Hematopoietic multipotent progenitor cell (in vitro differentiated cells): ENCODE data around the gene MPP4. TPM values are rescaled to one million over a fixed set of nuclear protein-coding genes. Genes with fewer than 3 reads are reported as not detected.

Source experiments
- DNase-seq, 3 donors: peaks; one replicate each; pipeline ENCODE4 v3.0.0-alpha.2; 2011 to 2015; ENCODE audit warnings: low read depth in 2 of 3, low spot score in 2 of 3
- small RNA-seq: library from RNA; depleted of rRNA; stranded (forward); fragments of <200 nt; gene quantifications from one replicate; pipeline ENCODE3, GENCODE V24; 2012
- total RNA-seq: library from RNA; depleted of rRNA; stranded (reverse); fragments of >200 nt; gene quantifications from one replicate; pipeline ENCODE4 v1.2.3, GENCODE V29; 2012

The MPP4 gene
- total RNA-seq, 1 donor, result under 0.01 TPM

DNA sequence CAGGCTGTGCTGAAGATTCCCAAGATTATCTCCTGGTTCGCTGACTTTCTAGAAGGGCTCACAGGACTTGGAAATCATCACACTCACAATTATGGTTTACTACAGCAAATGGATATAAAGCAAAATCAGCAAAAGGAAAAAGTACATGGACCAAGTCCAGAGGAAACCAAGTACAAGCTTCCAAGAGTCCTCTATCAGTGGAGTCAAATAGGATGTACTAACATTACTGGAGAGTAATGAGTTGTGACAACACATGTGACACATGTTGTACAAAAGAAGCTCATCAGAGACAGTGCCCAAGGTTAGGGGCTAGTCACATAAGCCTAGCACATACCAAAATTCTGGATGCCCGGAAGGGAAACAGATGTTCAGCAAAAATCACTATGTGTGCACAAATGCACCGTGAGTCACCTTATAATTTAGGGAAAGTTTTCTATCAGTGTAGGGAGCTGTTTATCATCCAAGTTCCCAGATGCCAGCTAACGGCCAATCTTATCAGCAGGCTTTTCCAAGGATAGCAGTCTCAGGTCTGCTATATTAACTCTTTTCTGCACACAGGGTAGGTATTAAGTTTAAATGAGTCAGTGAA lies 64.7 kb downstream of the MPP4 start:
- no peak for DNase-seq

- DNase-seq, result no peak
Measured at GRCh38 chr2:201631041-201631440, 67.4 kb downstream of the MPP4 start.

GRCh38 chr2:201630577-201630976 lies 67.9 kb downstream of the MPP4 start:
- no peak for DNase-seq

DNA sequence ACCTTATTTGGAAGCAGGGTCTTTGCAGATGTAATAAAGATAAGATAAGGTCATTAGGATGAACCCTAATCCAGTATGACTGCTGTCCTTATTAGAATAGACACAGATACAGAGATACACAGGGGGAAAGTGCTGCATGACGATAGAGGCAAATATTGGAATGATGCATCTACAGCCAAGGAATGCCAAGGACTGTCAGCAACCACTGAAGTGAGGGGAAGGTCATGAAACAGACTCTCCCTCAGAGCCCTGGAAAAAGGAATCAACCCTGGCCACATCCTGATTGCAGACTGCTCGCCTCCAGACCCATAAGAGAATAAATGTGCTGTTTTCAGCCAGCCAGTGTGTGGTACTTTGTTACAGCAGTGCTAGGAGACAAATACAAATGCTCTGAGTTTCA lies 69.9 kb downstream of the MPP4 start:
- no peak for DNase-seq

GRCh38 chr2:201622306-201622970 lies 76.0 kb downstream of the MPP4 start:
- DNase-seq, result no peak

GRCh38 chr2:201621293-201621999 lies 77.0 kb downstream of the MPP4 start:
- DNase-seq, result no peak

DNA sequence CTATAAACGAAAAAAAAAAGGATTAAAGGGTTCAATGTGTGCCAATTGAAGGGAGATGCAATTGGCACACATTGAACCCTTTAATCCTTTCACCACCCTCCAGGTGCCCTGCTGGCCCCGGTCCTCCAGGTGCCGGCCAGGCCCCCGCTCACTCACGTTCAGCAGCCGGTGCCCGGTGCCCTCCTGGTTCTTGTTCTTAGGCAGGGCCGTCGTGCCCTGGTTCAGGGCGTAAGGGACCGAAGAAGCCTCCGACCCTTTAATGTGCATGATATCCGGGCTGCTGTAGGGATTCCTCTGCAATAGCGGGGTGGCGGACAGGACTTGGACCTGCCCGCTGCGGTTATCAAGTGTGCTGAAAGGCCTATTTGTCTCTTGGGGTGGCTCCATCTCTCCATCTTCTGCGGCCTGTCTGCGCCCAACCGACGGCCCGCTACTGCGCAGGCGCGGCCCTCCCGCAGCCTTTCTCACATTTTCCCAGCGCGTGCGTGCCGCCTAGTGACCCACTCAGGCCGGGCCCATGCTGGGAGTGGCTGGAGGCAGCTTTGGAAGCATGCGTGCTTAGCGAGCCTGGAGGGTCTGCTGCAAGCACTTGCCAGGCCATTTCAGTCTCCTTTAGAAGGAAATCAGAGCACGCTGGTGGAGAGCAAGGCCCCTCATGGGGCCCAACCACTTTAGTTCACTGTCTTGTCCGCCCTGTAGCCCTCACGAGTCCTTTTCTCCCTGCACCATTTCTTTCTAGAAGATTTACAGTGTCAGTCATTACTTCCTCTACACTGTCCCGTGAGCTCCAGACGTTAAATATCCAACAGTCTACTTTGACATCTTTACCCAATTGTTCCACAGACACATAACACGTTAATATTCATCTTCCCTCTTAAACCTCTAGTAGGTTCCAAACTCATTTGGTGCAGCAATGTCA lies 79.4 kb downstream of the MPP4 start:
- DNase-seq, result peak in 2 of 3 donors; percentile 35 to 39

DNA sequence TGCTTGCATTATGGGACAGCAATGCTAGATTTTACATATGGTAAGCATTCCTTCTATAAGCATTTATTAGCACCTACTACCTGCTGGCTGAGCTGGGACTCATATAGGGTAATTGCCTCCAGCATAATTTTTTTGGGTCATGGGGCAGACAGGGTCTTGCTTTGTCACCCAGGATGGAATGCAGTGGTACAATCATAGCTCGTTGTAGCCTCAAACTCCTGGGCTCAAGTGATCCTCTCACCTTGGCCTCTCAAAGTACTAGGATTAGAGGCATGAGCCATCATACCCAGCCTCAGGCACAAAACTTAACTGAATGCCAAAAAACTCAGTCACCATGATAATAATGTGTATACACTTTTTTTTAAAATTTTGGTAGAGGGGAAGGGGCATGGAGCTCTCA lies 90.4 kb downstream of the MPP4 start:
- no peak for DNase-seq

GRCh38 chr2:201607568-201607967 lies 90.9 kb downstream of the MPP4 start:
- DNase-seq, result no peak

GRCh38 chr2:201600906-201601305 lies 97.5 kb downstream of the MPP4 start:
- no peak for DNase-seq

DNA sequence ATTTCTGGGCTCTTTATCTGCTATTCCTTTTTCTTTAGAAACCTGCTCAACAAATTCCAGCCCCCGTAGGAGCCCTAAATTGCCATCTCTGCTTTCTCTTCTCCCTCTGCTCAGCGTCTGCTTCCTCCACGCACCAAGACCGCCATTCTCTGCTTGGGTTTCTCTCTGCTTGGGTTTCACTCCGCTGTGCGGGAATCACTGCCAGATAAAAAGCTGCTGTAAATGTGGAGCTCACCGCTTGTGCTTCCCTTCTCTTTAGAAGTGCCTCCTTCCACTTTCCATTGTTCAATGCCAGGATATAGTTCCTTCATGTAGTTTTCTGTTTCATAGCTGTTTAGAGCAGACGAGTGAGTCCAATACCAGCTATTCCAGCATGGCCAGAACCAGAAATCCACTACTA lies 101.0 kb downstream of the MPP4 start:
- DNase-seq, result no peak

Small RNA genes lying within 50 kb of the gene (small RNA-seq; reads per million reads assigned to genes)
- gene RNU6-651P, result not detected

Other genes with a start within 250 kb of the MPP4 start
- gene TRAK2, start 247.2 kb downstream of the MPP4 start, total RNA-seq, result 11.8 TPM
- gene STRADB, start 246.9 kb downstream of the MPP4 start, total RNA-seq, result 17.8 TPM
- gene TMEM237, start 55.1 kb downstream of the MPP4 start, total RNA-seq, result 8.6 TPM
- 43.6 TPM for gene ALS2, start 82.3 kb upstream of the MPP4 start, total RNA-seq
- 0.27 TPM for gene CDK15, start 107.9 kb upstream of the MPP4 start, total RNA-seq